ENCODE measurements around the gene SART3.

Gene SART3

DNA sequence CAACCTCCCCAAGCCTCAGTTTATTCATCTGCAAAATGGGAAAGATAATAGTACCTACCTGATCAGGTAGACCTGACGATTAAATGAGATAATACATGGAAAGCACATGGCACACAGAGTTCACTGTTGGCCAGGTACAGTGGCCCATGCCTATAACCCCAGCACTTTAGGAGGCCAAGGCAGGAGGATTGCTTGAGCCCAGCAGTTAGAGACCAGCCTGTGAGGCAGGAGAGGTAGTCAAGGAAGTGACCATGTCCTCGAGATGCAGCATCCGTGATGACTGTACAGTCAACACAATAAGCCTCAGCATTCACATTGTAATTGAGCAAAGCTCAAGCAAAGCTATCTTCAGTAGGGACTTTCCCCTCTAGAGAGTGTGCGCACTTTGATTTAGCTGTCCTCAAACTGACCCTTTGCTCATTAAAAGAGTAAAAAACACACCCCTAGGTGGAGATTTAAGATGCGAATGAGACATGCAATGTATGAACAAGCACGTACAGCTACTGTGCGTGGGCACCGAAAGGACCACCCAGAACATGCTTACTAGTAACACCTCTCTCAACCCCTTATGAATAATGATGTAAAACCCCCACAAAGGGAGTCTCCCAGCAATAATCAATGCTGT is 11.3 kb upstream of the SART3 start:
- DNase-seq (ENCODE audit: low spot score), result no peak
- in situ Hi-C loops (cut with MboI; ENCODE audit: low sequenced_read_pairs, unreplicated experiment), result loop anchor here (25.0 kb wide), 1 partner anchor 515 kb away; the partner anchor contains the start of genes ALKBH2 and UNG
- TF ChIP-seq, protein P1, sequence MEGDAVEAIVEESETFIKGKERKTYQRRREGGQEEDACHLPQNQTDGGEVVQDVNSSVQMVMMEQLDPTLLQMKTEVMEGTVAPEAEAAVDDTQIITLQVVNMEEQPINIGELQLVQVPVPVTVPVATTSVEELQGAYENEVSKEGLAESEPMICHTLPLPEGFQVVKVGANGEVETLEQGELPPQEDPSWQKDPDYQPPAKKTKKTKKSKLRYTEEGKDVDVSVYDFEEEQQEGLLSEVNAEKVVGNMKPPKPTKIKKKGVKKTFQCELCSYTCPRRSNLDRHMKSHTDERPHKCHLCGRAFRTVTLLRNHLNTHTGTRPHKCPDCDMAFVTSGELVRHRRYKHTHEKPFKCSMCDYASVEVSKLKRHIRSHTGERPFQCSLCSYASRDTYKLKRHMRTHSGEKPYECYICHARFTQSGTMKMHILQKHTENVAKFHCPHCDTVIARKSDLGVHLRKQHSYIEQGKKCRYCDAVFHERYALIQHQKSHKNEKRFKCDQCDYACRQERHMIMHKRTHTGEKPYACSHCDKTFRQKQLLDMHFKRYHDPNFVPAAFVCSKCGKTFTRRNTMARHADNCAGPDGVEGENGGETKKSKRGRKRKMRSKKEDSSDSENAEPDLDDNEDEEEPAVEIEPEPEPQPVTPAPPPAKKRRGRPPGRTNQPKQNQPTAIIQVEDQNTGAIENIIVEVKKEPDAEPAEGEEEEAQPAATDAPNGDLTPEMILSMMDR (IDR thresholded peaks at IDR 0.05; ENCODE audit: borderline replicate concordance, control extremely low read depth, extremely low read depth, insufficient read depth, missing control alignments), result no peak

DNA sequence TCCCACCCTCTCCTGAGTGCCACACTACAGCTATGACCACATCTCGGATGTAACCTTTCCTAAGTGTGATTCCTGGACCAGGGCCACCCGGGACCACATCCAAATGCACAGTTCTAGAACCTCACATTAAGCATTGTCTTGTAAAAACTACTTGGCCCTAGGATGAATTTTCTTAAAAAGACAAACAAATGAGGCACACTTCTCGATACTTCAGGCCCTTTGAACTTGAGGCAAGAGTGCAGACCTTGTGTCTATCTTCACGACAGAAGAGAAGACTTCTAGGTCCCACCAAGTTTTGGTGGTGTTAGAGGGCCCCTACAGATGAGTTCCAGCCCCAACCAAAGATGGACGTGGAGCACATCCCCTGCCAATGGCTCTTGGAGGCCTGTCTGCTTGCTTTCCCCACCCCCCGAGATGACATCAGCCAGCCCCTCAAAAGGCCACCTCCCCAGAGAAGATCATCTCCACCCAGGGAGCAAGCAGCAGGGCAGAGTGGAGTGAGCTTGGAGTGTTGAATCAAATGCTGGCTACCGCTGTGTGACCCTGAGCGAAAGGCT is 10.7 kb upstream of the SART3 start:
- DNase-seq (ENCODE audit: low spot score), result no peak
- in situ Hi-C loops (cut with MboI; ENCODE audit: low sequenced_read_pairs, unreplicated experiment), result loop anchor here (25.0 kb wide), 1 partner anchor 516 kb away; the partner anchor contains the start of genes ALKBH2 and UNG
- TF ChIP-seq, protein P1 (IDR thresholded peaks at IDR 0.05; ENCODE audit: borderline replicate concordance, control extremely low read depth, extremely low read depth, insufficient read depth, missing control alignments), result no peak

DNA sequence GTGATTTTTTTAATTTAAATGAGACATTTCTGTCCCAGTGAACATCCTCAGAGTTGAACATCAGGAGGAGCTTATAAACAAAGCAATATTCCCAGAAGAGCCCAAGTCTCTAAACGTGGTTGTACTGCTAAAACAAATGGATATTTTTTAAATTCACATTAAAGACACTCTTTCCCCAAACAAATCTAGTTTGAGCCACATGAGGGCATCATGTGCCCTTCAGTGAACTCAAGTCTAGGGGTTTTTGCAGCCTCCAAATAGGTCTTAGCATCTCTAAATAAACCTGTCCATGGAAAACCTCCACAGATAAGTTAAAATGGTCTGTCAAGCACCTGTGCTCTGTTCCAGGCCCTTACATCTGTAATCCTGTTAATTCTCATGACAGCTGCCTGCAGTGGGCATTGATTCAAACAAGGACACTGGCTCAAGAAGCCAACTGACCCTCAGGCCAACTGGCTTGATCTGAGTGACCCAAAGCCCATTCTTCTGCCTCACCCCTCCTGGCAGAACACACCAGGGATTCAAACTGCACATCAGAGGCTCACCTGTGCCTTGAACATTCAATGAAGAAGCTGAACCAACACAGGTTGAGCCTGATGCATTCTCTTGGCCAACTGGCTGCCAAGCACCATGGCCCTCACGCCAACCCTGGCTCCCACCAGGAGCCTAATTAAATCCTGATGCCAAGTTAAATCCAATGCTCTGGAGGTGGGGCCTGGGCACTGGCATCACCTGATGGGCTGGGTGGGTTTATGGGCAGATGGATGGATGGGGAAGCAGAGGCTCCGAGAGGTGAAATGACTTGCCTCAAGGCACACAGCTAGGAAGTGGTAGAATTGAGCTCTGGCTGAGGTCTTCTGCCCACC is 10.0 kb upstream of the SART3 start:
- TF ChIP-seq, protein P1 (IDR thresholded peaks at IDR 0.05; ENCODE audit: borderline replicate concordance, control extremely low read depth, extremely low read depth, insufficient read depth, missing control alignments), result no peak
- no peak for DNase-seq (ENCODE audit: low spot score)
- in situ Hi-C loops (cut with MboI; ENCODE audit: low sequenced_read_pairs, unreplicated experiment), result loop anchor here (25.0 kb wide), 1 partner anchor 516 kb away; the partner anchor contains the start of genes ALKBH2 and UNG

DNA sequence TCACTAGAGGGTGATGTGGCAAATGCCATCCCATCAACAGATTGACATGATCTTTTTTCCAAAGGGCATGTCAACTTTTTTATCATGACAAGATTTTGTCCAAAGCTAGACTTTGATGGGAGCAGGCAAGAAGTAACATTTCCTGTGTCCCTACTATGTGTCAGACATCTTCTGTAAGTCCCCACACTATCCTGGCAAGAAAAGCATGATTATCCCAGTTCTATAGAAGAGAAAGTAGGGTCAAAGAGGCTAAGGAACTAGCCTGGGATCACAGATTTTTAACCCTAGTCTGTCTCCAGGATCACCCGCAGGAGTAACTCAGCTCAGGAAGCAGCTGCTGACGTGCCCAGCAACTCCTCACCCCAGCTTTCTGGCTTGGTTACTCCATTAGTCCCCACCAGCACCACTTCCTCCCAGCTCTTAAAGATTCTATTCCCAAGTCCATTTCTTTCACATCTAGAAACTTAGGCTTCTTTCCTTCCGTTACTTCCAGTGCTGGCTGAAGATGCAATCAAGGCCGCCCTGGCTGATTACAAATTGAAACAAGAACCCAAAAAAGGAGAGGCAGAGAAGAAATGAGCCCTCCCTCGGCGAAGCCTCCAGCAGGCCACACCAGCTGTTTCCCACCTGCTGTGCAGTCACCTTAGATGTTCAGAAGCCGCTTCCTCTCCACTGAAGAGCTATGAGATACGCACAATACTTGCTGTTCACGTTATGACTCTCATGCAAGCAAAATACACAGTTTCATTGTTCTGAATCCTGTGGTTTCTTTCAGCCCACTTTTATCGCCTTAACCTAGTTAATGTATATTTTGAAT is 7.6 kb upstream of the SART3 start:
- in situ Hi-C loops (cut with MboI; ENCODE audit: low sequenced_read_pairs, unreplicated experiment), result loop anchor here (5.0 to 25.0 kb wide), 3 partner anchors 49 to 519 kb away; partner anchors contain the start of genes ALKBH2 and UNG
- DNase-seq (ENCODE audit: low spot score), result peak; percentile 77
- TF ChIP-seq, protein P1 (IDR thresholded peaks at IDR 0.05; ENCODE audit: borderline replicate concordance, control extremely low read depth, extremely low read depth, insufficient read depth, missing control alignments), result no peak

DNA sequence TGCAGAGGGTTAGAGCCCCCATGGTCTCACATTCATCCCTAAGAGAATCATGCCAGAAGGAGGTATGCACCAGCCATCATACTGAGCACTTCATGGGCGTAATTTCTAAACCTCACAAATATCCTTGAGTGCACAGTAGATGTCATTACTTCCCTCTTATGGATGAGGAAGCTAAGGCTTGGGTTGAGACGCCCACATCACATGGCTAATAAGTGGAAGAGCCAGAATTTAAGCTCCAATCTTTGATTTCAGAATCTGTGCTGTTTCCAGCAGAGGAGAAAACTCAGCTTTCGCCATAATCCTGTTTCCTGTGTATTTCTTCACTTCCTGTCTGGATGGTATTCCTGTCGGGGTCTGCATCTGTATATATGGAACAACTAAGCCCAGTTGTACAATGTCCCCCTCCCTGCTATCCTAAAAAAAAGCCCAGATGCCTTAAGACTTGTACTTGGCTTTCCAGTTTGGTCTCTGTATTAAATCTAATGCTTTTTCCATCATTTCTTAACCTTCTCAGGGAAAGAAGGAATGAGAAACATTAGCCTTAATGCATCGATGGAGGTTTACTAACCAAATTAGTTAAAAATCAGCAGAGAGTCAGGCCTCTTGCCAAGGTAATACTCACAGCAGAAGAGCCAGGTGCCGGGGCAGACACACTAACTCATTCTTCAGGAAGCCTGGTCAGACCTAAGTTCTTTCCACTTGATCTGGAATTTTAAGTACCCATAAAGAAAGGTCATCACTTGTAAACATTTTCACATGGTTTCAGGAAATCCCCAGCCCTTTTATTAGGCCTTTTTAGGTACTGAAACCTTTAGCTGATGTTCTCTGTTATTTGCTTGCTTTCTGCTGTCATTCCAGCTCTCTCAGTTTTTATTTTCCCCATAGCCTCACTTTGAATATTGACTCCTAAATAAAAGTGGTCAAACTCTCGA is 6.7 kb upstream of the SART3 start:
- no peak for DNase-seq (ENCODE audit: low spot score)
- in situ Hi-C loops (cut with MboI; ENCODE audit: low sequenced_read_pairs, unreplicated experiment), result loop anchor here (5.0 to 25.0 kb wide), 3 partner anchors 50 to 520 kb away; partner anchors contain the start of genes ALKBH2 and UNG
- TF ChIP-seq, protein P1 (IDR thresholded peaks at IDR 0.05; ENCODE audit: borderline replicate concordance, control extremely low read depth, extremely low read depth, insufficient read depth, missing control alignments), result no peak
